Stomach (tissue), 9 donors: ENCODE measurements around the gene BMP7. TPM values are rescaled to one million over a fixed set of nuclear protein-coding genes. Genes with fewer than 3 reads are reported as not detected.

Experiments
- DNase-seq, 2 donors: peaks; one replicate each; pipeline versions ENCODE4 v3.0.0 to v3.0.0-alpha.2; 2013 to 2019
- H3K27ac ChIP-seq, 5 donors: fragments of 200-600 bp in 4 of 5; sonication (generic) in 4 of 5; one replicate each; pipeline ENCODE4 v1.5.1; 2013 to 2019; ENCODE audit warnings: mild to moderate bottlenecking in 1 of 5, moderate library complexity in 1 of 5
- H3K27me3 ChIP-seq, 3 donors: fragments of 200-600 bp; sonication (generic); one replicate each; pipeline ENCODE4 v1.5.1; 2017 to 2019; ENCODE audit warnings: mixed run types in 1 of 3
- H3K36me3 ChIP-seq, 4 donors: fragments of 200-600 bp; sonication (generic); 1 replicate in 3 of 4; 2 replicates in 1 of 4; pipeline ENCODE4 v1.5.1; 2016 to 2019
- H3K4me1 ChIP-seq, 4 donors: fragments of 200-600 bp; sonication (generic); one replicate each; pipeline ENCODE4 v1.5.1; 2016 to 2019
- H3K4me3 ChIP-seq, 4 donors: fragments of 200-600 bp; sonication (generic) in 3 of 4; one replicate each; pipeline ENCODE4 v1.5.1; 2016 to 2019; ENCODE audit warnings: mild to moderate bottlenecking in 1 of 4
- H3K9me3 ChIP-seq, 4 donors: fragments of 200-600 bp; sonication (generic); one replicate each; pipeline ENCODE4 v1.5.1; 2016 to 2019
- EP300 ChIP-seq: sonication (generic); formaldehyde crosslinking; IDR thresholded peaks from one replicate; pipeline ENCODE4 v1.6.1; 2017; ENCODE audit warnings: antibody characterized with exemption
- POLR2A ChIP-seq, 4 donors: fragments of 450-650 bp; IDR thresholded peaks; one replicate each; pipeline ENCODE4 v1.6.1; 2016; ENCODE audit warnings: antibody characterized with exemption in 4 of 4, control low read depth in 2 of 4, mild to moderate bottlenecking in 1 of 4, moderate library complexity in 1 of 4
- POLR2AphosphoS5 ChIP-seq, 3 donors: sonication (generic); formaldehyde crosslinking; IDR thresholded peaks; one replicate each; pipeline ENCODE4 v1.6.1; 2016; ENCODE audit warnings: antibody characterized with exemption in 3 of 3
- WGBS, 5 donors: extraction: QIAGEN DNeasy Blood & Tissue Kit in 3 of 5; methylation state at CpG; one replicate each; pipeline versions ENCODE4 v1.1.5 to v1.1.7; 2013 to 2018; 5-methylcytosine and 5-hydroxymethylcytosine counted together
- intact Hi-C: fragments of 100-400 bp; cut with DNase I; formaldehyde crosslinking; loops from one replicate; pipeline ENCODE4 v1.15.1; 2023; ENCODE audit warnings: low total_unique reads
- polyA plus RNA-seq, 3 donors: library from polyadenylated mRNA; stranded (reverse); fragments of 200-250 nt; gene quantifications; one replicate each; pipeline ENCODE4 v1.2.3, GENCODE V29; 2013
- total RNA-seq, 5 donors: library from RNA; depleted of rRNA; stranded (reverse); fragments of >200 nt; gene quantifications; one replicate each; pipeline versions ENCODE4 v1.1.0 to v1.2.3, GENCODE V29; 2014 to 2016
- TF ChIP-seq, protein P1 (sequence below), 7 experiments: fragments of 450-650 bp in 4 of 7; fragments of 200-600 bp in 3 of 7; sonication (generic) in 3 of 7; IDR thresholded peaks; one replicate each; pipeline ENCODE4 v1.5.1; 2016 to 2019; ENCODE audit warnings: antibody characterized with exemption in 7 of 7, control low read depth in 2 of 7, mild to moderate bottlenecking in 1 of 7
- donor health status: healthy with polysubstance abuse.
- donor health status: Bipolar disorder and iron deficiency.
- donor health status: healthy.

Gene BMP7
- total and polyA plus RNA-seq, 8 donors = under 0.01 to 11.0 (median 2.4) TPM

DNA sequence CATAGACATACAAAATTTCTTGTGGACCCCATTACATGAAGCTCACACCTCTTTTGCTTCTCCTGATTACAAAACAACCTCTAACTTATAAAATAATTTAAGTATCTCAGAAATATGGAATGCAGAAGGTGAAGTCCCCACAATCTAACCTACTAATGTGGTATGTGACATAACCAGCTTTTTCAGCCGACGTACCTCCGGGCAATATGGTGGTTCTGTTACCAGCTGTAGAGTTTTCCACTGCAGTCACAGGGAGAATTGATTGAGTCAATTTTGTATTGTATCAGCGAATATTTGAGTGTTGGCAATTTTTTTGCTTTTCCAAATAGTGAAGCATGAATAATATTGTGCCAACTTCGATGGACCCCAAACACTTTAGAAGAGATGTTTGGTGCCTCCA is 47.5 kb upstream of the BMP7 start:
- H3K36me3 ChIP-seq = no peaks in the 10 kb centered on the region
- TF ChIP-seq EP300 (no peak), POLR2A (IDR thresholded peaks at IDR 0.05) (no peak), POLR2AphosphoS5 (IDR thresholded peaks at IDR 0.05) (no peak)
- TF ChIP-seq, protein P1, sequence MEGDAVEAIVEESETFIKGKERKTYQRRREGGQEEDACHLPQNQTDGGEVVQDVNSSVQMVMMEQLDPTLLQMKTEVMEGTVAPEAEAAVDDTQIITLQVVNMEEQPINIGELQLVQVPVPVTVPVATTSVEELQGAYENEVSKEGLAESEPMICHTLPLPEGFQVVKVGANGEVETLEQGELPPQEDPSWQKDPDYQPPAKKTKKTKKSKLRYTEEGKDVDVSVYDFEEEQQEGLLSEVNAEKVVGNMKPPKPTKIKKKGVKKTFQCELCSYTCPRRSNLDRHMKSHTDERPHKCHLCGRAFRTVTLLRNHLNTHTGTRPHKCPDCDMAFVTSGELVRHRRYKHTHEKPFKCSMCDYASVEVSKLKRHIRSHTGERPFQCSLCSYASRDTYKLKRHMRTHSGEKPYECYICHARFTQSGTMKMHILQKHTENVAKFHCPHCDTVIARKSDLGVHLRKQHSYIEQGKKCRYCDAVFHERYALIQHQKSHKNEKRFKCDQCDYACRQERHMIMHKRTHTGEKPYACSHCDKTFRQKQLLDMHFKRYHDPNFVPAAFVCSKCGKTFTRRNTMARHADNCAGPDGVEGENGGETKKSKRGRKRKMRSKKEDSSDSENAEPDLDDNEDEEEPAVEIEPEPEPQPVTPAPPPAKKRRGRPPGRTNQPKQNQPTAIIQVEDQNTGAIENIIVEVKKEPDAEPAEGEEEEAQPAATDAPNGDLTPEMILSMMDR (IDR thresholded peaks at IDR 0.05) = no peak
- WGBS, 5 donors = 85 to 93% (median 90%) methylated on average over 5 of the region's 5 CpGs

DNA sequence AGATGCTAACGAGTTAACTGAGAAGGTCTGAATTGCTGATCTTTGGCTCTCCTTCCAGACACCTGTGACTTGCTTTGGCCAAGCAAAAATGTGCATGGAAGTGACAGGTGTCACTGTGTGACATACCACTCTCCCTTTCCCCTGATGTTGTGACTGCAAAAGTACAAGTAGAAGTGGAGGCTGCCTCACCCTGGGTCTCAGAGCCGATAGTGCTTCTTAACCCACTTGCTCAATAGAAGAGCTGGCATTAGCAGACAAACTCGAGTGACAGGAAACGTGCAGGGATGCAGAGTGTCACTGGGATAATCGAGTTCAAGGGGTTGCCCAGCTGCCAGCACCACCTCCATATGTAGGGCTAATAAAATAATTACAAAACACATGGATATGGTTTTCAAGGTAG is 46.8 kb upstream of the BMP7 start:
- no peak for DNase-seq
- TF ChIP-seq POLR2A (IDR thresholded peaks at IDR 0.05) (no peak), EP300 (no peak), POLR2AphosphoS5 (IDR thresholded peaks at IDR 0.05) (no peak)
- TF ChIP-seq, protein P1 (IDR thresholded peaks at IDR 0.05) = no peak
- intact Hi-C loops = no loop called here

More for the DNA sequence above, 47.5 kb upstream of the BMP7 start:
- no peaks in the 10 kb centered on the region for H3K9me3 ChIP-seq
- no peak overlapping the region for H3K4me3 ChIP-seq
- H3K4me1 ChIP-seq = no peaks in the 10 kb centered on the region
- no peak for DNase-seq
- intact Hi-C loops = no loop called here
- no peak overlapping the region for H3K27ac ChIP-seq
- H3K27me3 ChIP-seq = peaks cover 0 to 60% (median 0%) of the 10 kb centered on the region in 3 donors

DNA sequence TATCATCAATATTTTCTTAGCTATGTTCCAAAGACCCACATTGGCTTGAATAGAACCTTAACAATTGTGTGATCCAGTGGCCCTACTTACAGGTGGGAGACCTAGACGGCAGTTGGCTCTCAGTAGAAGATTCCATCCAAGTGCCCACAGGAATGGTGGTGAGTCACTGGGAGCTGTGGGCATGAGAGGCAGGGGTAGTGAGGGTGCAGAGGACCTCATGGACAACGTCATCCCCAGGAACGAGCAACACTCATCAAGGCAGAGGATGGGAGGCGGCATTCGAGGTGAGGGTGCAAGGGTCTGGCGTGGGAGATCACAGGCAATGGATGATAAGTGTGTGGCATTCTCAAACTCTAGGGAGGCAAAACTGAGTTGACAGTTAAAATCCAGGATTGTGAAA is 45.7 kb upstream of the BMP7 start:
- no peak overlapping the region for H3K4me3 ChIP-seq
- no peak for TF ChIP-seq POLR2AphosphoS5 (IDR thresholded peaks at IDR 0.05)
- TF ChIP-seq POLR2A (IDR thresholded peaks at IDR 0.05) = no peak
- no peak for TF ChIP-seq EP300
- TF ChIP-seq, protein P1 (IDR thresholded peaks at IDR 0.05) = no peak
- peaks cover 0 to 65% (median 0%) of the 10 kb centered on the region in 3 donors for H3K27me3 ChIP-seq
- intact Hi-C loops = no loop called here
- no peaks in the 10 kb centered on the region for H3K4me1 ChIP-seq
- no peak for DNase-seq
- H3K9me3 ChIP-seq = no peaks in the 10 kb centered on the region
- H3K27ac ChIP-seq = no peak overlapping the region
- 83 to 92% (median 89%) methylated on average over 6 of the region's 6 CpGs for WGBS, 5 donors
- H3K36me3 ChIP-seq = no peaks in the 10 kb centered on the region

More for the DNA sequence above, 46.8 kb upstream of the BMP7 start:
- Histone ChIP-seq H3K4me3 (no peak overlapping the region), H3K27ac (no peak overlapping the region), H3K27me3 (peaks cover 0 to 61% (median 0%) of the 10 kb centered on the region in 3 donors), H3K36me3 (no peaks in the 10 kb centered on the region), H3K9me3 (no peaks in the 10 kb centered on the region), H3K4me1 (no peaks in the 10 kb centered on the region)
- WGBS, 5 donors = 55 to 61% (median 60%) methylated on average over 5 of the region's 5 CpGs

DNA sequence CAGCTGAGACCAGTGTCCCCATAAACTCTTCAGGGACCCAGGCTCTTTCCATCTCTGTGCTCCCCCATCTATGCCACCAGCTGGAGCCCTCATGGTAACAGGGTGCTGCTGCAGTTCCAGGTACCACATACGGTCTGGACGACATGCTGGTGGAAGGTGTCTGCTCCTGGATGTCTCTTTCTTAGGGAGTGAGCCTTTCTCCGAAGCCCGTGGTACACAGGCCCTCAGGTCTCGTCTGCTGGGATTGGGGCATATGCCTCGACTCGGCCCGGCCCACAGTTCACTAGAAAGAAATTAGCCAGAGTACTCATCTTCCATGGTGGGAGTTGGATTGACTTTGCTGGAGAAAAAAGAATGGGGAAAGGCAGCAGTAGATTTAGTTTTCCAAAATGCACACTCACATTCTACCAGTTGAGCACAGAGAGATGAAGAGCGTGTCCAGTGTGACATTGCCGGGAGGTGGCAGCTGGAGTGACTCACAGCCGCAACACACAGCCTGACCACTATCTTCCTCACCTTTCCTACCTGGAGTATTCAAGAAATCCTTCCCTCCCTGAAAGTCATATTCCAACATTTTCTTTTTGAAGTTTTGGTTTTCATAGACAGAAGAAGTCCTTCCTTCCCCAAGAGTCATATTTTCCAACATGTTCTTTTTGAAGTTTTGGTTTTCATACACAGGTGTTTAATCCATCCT is 44.5 kb upstream of the BMP7 start:
- H3K27me3 ChIP-seq = peaks cover 0 to 64% (median 0%) of the 10 kb centered on the region in 3 donors
- H3K4me3 ChIP-seq = no peak overlapping the region
- no peak for DNase-seq
- intact Hi-C loops = no loop called here
- H3K4me1 ChIP-seq = no peaks in the 10 kb centered on the region
- WGBS, 5 donors = 89 to 97% (median 91%) methylated on average over 11 of the region's 11 CpGs
- TF ChIP-seq POLR2AphosphoS5 (IDR thresholded peaks at IDR 0.05) (no peak), POLR2A (IDR thresholded peaks at IDR 0.05) (no peak), EP300 (no peak)
- TF ChIP-seq, protein P1 (IDR thresholded peaks at IDR 0.05) = no peak
- no peaks in the 10 kb centered on the region for H3K36me3 ChIP-seq
- no peaks in the 10 kb centered on the region for H3K9me3 ChIP-seq
- no peak overlapping the region for H3K27ac ChIP-seq
